GM19193 (cell line): ENCODE results near the gene ITPR2.

ENCODE experiments used
- POLR2A ChIP-seq: IDR thresholded peaks from 4 replicates; pipeline ENCODE4 v1.6.1; 2011; ENCODE audit not compliant: insufficient read depth, insufficient read length; ENCODE audit errors: extremely low read depth

Gene ITPR2

GRCh38 chr12:26514364-26514763 is 318.6 kb downstream of the ITPR2 start:
- no peak for TF ChIP-seq POLR2A

- TF ChIP-seq POLR2A: no peak
Measured at GRCh38 chr12:26513363-26514043, 319.5 kb downstream of the ITPR2 start.

- TF ChIP-seq POLR2A: no peak
Measured at GRCh38 chr12:26512213-26512612, 320.8 kb downstream of the ITPR2 start.

- TF ChIP-seq POLR2A: no peak
Measured at GRCh38 chr12:26510354-26510674, 322.7 kb downstream of the ITPR2 start.

- TF ChIP-seq POLR2A: no peak
Measured at GRCh38 chr12:26507613-26508012, 325.4 kb downstream of the ITPR2 start.

- no peak for TF ChIP-seq POLR2A
Measured at GRCh38 chr12:26499979-26500640, 332.9 kb downstream of the ITPR2 start.

- no peak for TF ChIP-seq POLR2A
Measured at GRCh38 chr12:26496170-26496569, 336.8 kb downstream of the ITPR2 start.

- no peak for TF ChIP-seq POLR2A
Measured at GRCh38 chr12:26493656-26494055, 339.3 kb downstream of the ITPR2 start.

GRCh38 chr12:26492406-26492805 is 340.6 kb downstream of the ITPR2 start:
- TF ChIP-seq POLR2A: no peak

- no peak for TF ChIP-seq POLR2A
Measured at GRCh38 chr12:26489908-26490307, 343.1 kb downstream of the ITPR2 start.

GRCh38 chr12:26488351-26488750 is 344.6 kb downstream of the ITPR2 start:
- no peak for TF ChIP-seq POLR2A

GRCh38 chr12:26473291-26473690 is 359.7 kb downstream of the ITPR2 start:
- TF ChIP-seq POLR2A: no peak

- no peak for TF ChIP-seq POLR2A
Measured at GRCh38 chr12:26471560-26471959, 361.4 kb downstream of the ITPR2 start.

GRCh38 chr12:26469421-26470180 is 363.4 kb downstream of the ITPR2 start:
- TF ChIP-seq POLR2A: no peak

GRCh38 chr12:26467351-26467750 is 365.6 kb downstream of the ITPR2 start:
- no peak for TF ChIP-seq POLR2A

GRCh38 chr12:26466726-26467125 is 366.3 kb downstream of the ITPR2 start:
- TF ChIP-seq POLR2A: no peak

- TF ChIP-seq POLR2A: no peak
Measured at GRCh38 chr12:26465419-26466097, 367.4 kb downstream of the ITPR2 start.
